Measurements from ENCODE around the gene MACROD2.

DNA sequence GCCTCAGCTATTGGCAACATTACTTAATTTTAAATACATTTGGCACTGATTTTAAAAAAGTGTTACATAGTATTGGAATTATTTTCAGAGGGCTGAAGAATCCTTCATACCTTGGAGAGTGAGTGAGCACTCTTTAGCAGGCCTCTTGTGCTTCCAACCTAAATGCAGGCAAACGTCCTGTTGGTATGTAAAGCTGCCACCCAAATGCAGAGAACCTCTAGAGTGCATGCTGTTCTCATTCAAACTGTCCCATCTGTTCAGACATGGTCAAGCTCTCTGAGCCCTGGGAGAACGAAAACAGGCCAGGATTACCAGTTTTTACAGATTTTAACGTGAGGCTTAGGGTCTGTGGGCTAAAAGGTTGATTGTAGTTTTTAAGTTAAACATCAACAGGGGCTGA is 720.1 kb downstream of the MACROD2 start:
- TF ChIP-seq POLR2AphosphoS5 (IDR thresholded peaks at IDR 0.05) (no peak), CTCF (IDR thresholded peaks at IDR 0.05) (no peak), POLR2A (IDR thresholded peaks at IDR 0.05) (no peak)
